Gastrocnemius medialis (tissue), 4 donors: Measurements from ENCODE around the gene CKB. TPM values are rescaled to one million over a fixed set of nuclear protein-coding genes. Genes with fewer than 3 reads are reported as not detected.

Source experiments
- ATAC-seq, 2 donors: fragments of 150-250 bp; one replicate each; pipeline ENCODE4 v1.9.1; 2016
- DNase-seq, 2 donors: peaks; one replicate each; pipeline ENCODE4 v3.0.0-alpha.2; 2019
- H3K27ac ChIP-seq, 4 donors: fragments of 200-600 bp; sonication (generic); 1 replicate in 1 of 4; 2 replicates in 3 of 4; pipeline ENCODE4 v1.5.1; 2016 to 2018; ENCODE audit warnings: mild to moderate bottlenecking in 2 of 4, moderate library complexity in 1 of 4
- H3K27me3 ChIP-seq, 3 donors: fragments of 200-600 bp; sonication (generic) in 2 of 3; 1 replicate in 1 of 3; 2 replicates in 2 of 3; pipeline versions ENCODE4 v1.5.1 to v1.6.0; 2016 to 2019; ENCODE audit warnings: mild to moderate bottlenecking in 1 of 3, moderate library complexity in 1 of 3
- H3K36me3 ChIP-seq, 2 donors: fragments of 200-600 bp; sonication (generic) in 1 of 2; one replicate each; pipeline ENCODE4 v1.5.1; 2017 to 2018
- H3K4me1 ChIP-seq, 2 donors: fragments of 200-600 bp; sonication (generic) in 1 of 2; one replicate each; pipeline ENCODE4 v1.5.1; 2016 to 2017; ENCODE audit warnings: mild to moderate bottlenecking in 2 of 2
- H3K4me3 ChIP-seq, 4 donors: fragments of 200-600 bp; sonication (generic) in 3 of 4; 1 replicate in 1 of 4; 2 replicates in 3 of 4; pipeline ENCODE4 v1.5.1; 2016 to 2019; ENCODE audit warnings: mild to moderate bottlenecking in 2 of 4
- H3K9me3 ChIP-seq, 3 donors: fragments of 200-600 bp; sonication (generic) in 2 of 3; 1 replicate in 1 of 3; 2 replicates in 2 of 3; pipeline ENCODE4 v1.5.1; 2016 to 2019
- POLR2A ChIP-seq, 2 donors: fragments of 450-650 bp; IDR thresholded peaks; one replicate each; pipeline ENCODE4 v1.6.1; 2017; ENCODE audit warnings: antibody characterized with exemption in 2 of 2, mild to moderate bottlenecking in 2 of 2, moderate library complexity in 2 of 2
- in situ Hi-C, 4 donors: fragments of 200-750 bp; cut with MboI; loops; one replicate each; pipeline versions ENCODE4 v1.15.0 to v1.8.0; 2017; ENCODE audit warnings: low sequenced_read_pairs in 4 of 4
- intact Hi-C: fragments of 100-400 bp; cut with DNase I; formaldehyde crosslinking; loops from one replicate; pipeline ENCODE4 v1.15.1; 2023; ENCODE audit warnings: low total_unique reads
- total RNA-seq, 4 donors: library from RNA; depleted of rRNA; stranded (reverse); fragments of >200 nt; gene quantifications; one replicate each; pipeline versions ENCODE4 v1.1.0 to v1.2.3, GENCODE V29; 2016
- TF ChIP-seq, protein P1 (sequence below), 5 experiments: fragments of 450-650 bp in 3 of 5; fragments of 200-600 bp in 2 of 5; sonication (generic) in 2 of 5; IDR thresholded peaks in 4 of 5; conservative IDR thresholded peaks in 1 of 5; 1 replicate in 4 of 5; 2 replicates in 1 of 5; pipeline ENCODE4 v1.5.1; 2016 to 2019; ENCODE audit warnings: antibody characterized with exemption in 5 of 5, mild to moderate bottlenecking in 3 of 5, moderate library complexity in 3 of 5

CKB gene
- total RNA-seq, 4 donors from 2014 or later: 20.7 to 110 (median 43.4) TPM

DNA sequence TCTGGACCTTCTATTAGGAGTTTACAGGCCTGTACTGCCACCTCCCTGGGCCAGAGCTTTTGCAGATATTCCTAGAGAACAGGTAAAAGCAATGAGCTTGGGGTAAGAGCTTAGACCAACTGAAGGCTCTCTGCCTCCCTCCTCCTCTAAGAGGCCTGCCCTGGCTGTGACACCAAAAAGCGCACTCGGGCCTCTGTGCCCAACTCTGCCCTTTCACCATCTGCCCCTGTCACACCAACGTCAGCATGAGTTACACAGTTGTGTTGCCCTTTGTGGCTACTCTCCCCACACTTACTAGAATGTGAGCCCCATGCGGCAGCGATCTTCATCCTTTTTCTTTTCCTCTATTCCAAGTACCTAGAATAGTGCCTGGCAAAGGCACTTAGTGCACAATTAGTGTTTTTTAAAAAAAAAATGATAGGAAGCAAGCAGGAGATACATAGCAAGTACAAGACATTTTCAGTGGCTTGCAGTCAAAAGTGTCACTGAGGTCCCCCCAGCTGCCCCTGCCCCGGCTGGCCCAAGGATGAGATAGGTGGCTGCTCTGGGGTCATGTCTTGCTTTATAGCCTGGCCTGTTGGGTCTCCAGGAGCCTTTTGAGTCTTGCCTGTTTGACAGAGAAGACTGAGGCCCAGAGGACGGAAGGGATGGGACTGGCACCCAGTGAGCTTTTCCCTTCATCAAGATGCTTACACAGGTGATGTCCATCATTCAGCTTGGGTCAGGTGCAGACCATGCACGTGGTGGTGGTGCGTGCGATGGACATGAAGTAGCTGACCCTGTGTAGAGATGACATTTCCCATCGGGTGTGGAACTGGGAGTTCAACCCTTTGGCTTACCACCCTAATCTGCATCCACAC lies 12.5 kb downstream of the CKB start:
- intact Hi-C loops (no loop called here), in situ Hi-C loops (no loop called here)
- H3K4me3 ChIP-seq: no peak overlapping the region
- TF ChIP-seq POLR2A (IDR thresholded peaks at IDR 0.05): no peak
- TF ChIP-seq, protein P1, sequence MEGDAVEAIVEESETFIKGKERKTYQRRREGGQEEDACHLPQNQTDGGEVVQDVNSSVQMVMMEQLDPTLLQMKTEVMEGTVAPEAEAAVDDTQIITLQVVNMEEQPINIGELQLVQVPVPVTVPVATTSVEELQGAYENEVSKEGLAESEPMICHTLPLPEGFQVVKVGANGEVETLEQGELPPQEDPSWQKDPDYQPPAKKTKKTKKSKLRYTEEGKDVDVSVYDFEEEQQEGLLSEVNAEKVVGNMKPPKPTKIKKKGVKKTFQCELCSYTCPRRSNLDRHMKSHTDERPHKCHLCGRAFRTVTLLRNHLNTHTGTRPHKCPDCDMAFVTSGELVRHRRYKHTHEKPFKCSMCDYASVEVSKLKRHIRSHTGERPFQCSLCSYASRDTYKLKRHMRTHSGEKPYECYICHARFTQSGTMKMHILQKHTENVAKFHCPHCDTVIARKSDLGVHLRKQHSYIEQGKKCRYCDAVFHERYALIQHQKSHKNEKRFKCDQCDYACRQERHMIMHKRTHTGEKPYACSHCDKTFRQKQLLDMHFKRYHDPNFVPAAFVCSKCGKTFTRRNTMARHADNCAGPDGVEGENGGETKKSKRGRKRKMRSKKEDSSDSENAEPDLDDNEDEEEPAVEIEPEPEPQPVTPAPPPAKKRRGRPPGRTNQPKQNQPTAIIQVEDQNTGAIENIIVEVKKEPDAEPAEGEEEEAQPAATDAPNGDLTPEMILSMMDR (IDR thresholded peaks at IDR 0.05 in 4 of 5, conservative IDR thresholded peaks at IDR 0.05 in 1 of 5): no peak
- H3K4me1 ChIP-seq: peaks cover 15 to 17% of the 10 kb centered on the region in 2 donors
- no peak overlapping the region for H3K27ac ChIP-seq
- ATAC-seq: no peak
- H3K36me3 ChIP-seq: peaks cover 0 to 33% of the 10 kb centered on the region in 2 donors
- no peaks in the 10 kb centered on the region for H3K27me3 ChIP-seq
- peak in 1 of 2 donors; percentile 14 for DNase-seq
- no peaks in the 10 kb centered on the region for H3K9me3 ChIP-seq

DNA sequence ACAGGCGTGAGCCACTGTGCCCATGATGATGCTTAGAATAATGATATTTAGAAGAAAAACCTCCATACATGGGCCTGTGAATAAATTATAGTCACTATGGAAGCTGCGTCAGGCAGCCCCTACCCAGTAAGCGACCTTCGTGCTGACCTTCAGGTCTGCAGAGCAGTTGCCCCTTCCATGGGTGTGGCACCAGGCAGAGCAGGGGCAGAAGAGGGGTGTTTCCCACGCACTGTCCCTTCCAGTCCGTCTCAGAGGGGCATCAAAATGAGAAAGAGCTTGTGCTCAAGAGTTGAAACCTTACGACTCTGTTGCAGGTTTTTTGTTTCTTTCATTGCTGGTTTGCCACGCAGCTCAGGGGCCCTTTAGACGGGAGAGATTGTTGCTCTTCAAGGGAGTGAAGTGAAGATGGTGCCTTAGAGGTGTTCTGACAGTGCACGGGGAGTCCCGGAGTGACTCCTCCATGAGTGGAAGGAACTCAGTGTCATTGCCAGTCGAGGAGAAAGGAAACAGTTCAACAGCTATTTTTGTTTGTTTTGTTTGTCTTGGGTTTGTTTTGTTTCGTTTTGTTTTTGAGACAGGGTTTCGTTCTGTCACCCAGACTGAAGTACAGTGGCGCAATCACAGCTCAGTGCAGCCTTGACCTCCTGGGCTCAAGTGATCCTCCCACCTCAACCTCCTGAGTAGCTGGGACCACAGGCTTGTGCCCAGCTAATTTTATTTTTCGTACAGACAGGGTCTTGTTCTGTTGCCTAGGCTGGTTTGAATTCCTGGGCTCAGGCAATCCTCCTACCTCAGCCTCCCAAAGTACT lies 13.9 kb downstream of the CKB start:
- no peaks in the 10 kb centered on the region for H3K27me3 ChIP-seq
- H3K27ac ChIP-seq: no peak overlapping the region
- TF ChIP-seq POLR2A (IDR thresholded peaks at IDR 0.05): no peak
- TF ChIP-seq, protein P1 (IDR thresholded peaks at IDR 0.05 in 4 of 5, conservative IDR thresholded peaks at IDR 0.05 in 1 of 5): no peak
- in situ Hi-C loops: no loop called here
- peaks cover 15% of the 10 kb centered on the region in 2 donors for H3K4me1 ChIP-seq
- intact Hi-C loops: no loop called here
- H3K36me3 ChIP-seq: peaks cover 0 to 47% of the 10 kb centered on the region in 2 donors
- no peaks in the 10 kb centered on the region for H3K9me3 ChIP-seq
- no peak for DNase-seq
- ATAC-seq: no peak
- no peak overlapping the region for H3K4me3 ChIP-seq

DNA sequence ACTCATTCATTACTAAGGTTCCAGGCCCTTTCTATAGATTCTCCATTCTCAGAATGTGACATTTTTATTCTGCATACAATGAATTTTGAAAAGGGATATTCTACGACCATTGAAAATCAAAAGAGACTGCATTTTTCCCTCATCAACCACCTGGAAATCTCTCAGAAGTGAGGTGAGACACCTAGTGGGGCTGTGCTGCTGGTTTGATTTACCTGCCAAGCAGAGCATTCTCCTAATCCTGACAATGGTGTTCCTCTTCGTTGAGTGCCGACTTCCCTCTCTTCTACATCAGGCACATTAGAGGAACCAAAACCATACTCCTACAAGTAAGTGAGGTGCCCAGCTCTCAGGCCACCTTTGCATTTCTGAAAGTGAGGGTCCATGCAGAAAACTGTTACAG lies 14.9 kb downstream of the CKB start:
- Histone ChIP-seq H3K4me1 (peaks cover 6% of the 10 kb centered on the region in 2 donors), H3K27ac (no peak overlapping the region), H3K27me3 (no peaks in the 10 kb centered on the region), H3K4me3 (no peak overlapping the region), H3K9me3 (no peaks in the 10 kb centered on the region), H3K36me3 (peaks cover 0 to 57% of the 10 kb centered on the region in 2 donors)
- in situ Hi-C loops: no loop called here
- TF ChIP-seq, protein P1 (IDR thresholded peaks at IDR 0.05 in 4 of 5, conservative IDR thresholded peaks at IDR 0.05 in 1 of 5): no peak
- TF ChIP-seq POLR2A (IDR thresholded peaks at IDR 0.05): no peak
- ATAC-seq (no peak), DNase-seq (peak in 1 of 2 donors; percentile 0)
- intact Hi-C loops: no loop called here

DNA sequence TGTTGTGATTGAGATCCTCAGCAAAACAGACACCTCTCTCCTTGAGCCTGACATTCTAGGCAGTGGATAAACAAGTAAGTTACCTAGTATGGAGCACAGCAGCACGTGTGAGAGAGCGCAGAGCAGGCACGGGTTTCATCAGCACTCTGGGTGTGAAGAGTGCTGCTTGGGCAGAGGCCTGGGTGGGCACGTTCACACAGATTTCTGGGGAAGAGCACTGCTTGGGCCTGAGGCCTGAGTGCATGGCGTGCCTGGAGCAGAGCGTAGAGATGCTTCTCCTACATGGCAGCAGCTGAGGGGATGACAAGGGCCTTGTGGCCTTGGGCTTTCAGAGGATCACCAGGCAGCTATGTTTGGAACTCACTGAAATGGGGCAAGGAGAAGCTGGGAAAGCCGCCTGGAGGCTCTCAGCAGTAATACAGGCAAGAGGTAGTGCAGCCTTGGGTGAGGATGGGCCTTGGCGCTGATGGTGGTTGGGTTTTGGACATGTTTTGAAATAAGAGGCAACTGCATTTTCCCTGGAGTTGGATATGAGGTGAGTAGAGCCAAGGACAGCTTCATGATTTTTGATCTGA lies 17.6 kb downstream of the CKB start:
- DNase-seq: peak in 1 of 2 donors; percentile 5
- no peaks in the 10 kb centered on the region for H3K9me3 ChIP-seq
- no peak for ATAC-seq
- peaks cover 0 to 68% of the 10 kb centered on the region in 2 donors for H3K36me3 ChIP-seq
- in situ Hi-C loops: no loop called here
- no peaks in the 10 kb centered on the region for H3K27me3 ChIP-seq
- no peak for TF ChIP-seq POLR2A (IDR thresholded peaks at IDR 0.05)
- TF ChIP-seq, protein P1 (IDR thresholded peaks at IDR 0.05 in 4 of 5, conservative IDR thresholded peaks at IDR 0.05 in 1 of 5): no peak
- no peak overlapping the region for H3K27ac ChIP-seq
- intact Hi-C loops: loop anchor here (5.0 kb wide), 2 partner anchors 42 to 173 kb away; partner anchors contain the start of gene EIF5
- H3K4me3 ChIP-seq: no peak overlapping the region
- peaks cover 7 to 10% of the 10 kb centered on the region in 2 donors for H3K4me1 ChIP-seq
